Ectodermal cell (in vitro differentiated cells): ENCODE measurements around the gene RPL15.
"Not testable (repeated sequence)": the region's sequence is repeated elsewhere in the genome, so short reads cannot be mapped to it uniquely, and the experiment has no call there.

Source experiments
- H3K27ac ChIP-seq: 2 replicates; pipeline ENCODE4 v1.7.0; 2013; ENCODE audit warnings: mild to moderate bottlenecking, low read depth, low read length; ENCODE audit not compliant: insufficient read depth, poor library complexity, severe bottlenecking
- H3K27me3 ChIP-seq: 2 replicates; pipeline ENCODE4 v1.7.0; 2013; ENCODE audit warnings: mild to moderate bottlenecking, low read length; ENCODE audit not compliant: insufficient read depth, control insufficient read depth, poor library complexity, severe bottlenecking
- H3K36me3 ChIP-seq: one replicate; pipeline ENCODE4 v1.7.0; 2013; ENCODE audit warnings: low read length; ENCODE audit not compliant: control insufficient read depth, insufficient read depth
- H3K4me1 ChIP-seq: one replicate; pipeline ENCODE4 v1.7.0; 2013; ENCODE audit warnings: low read length; ENCODE audit not compliant: control insufficient read depth, insufficient read depth
- H3K4me3 ChIP-seq: 2 replicates; pipeline ENCODE4 v1.7.0; 2013; ENCODE audit warnings: low read depth, low read length, control low read depth; ENCODE audit not compliant: insufficient read depth
- H3K9me3 ChIP-seq: 2 replicates; pipeline ENCODE4 v1.7.0; 2013; ENCODE audit warnings: mild to moderate bottlenecking, low read length, moderate library complexity; ENCODE audit not compliant: control insufficient read depth
- WGBS, 2 experiments: methylation state at CpG; one replicate each; pipeline ENCODE4 v1.1.7; 2013; ENCODE audit warnings: missing lambda C conversion rate in 2 of 2; 5-methylcytosine and 5-hydroxymethylcytosine counted together

Gene RPL15

DNA sequence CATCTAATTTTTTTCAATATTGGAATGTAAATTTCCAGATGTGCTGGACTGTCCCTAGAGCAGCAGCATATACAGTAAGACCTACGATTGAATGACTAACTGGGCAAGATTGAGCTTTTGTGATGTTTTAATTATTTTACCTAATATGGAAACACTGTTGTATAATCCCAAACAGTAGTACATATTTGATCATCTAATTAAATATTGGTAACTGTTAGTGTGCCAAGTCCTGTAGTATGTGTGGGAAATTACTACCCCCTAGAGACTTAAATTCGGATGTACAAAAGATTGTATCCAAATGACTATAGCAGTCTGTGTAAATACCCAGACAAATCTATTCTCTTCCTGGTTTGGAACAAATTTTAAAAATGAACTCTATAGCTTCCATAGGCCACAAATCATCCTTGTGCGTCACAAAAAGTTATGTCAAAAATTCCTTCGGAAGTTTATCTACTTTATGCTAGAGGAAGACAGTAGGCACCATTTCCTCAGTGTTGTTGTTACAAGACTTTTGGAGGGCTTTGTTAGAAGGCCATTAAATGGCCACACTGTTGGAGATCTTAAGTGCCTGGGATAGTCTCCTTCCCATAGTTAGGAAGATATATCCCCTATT is 41.7 kb upstream of the RPL15 start:
- Histone ChIP-seq H3K27ac (no peak overlapping the region), H3K9me3 (no peaks in the 10 kb centered on the region), H3K4me3 (no peak overlapping the region), H3K36me3 (peaks cover 8% of the 10 kb centered on the region), H3K27me3 (no peaks in the 10 kb centered on the region), H3K4me1 (no peaks in the 10 kb centered on the region)
- 91 to 98% methylated on average over 3 to 4 of the region's 4 CpGs for WGBS, 2 experiments

DNA sequence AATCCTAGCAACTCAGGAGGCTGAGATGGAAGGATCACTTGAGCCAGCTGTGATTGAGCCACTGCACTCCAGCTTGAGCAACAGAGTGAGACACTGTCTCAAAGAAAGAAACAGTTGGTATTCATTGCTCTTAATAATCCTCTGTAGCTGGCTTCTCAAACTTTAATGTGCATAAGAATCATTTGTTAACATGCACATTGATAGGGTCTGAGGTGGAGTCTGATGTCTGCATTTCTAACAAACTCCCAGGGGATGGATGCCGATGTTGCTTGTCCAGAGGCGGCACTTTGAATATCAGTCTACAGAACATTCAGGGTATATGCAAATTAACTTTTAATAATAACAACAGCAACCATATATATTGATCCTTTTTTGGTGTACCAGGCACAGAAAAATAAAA is 40.0 kb upstream of the RPL15 start:
- Histone ChIP-seq H3K4me3 (no peak overlapping the region), H3K9me3 (no peaks in the 10 kb centered on the region), H3K4me1 (no peaks in the 10 kb centered on the region), H3K27me3 (no peaks in the 10 kb centered on the region), H3K36me3 (peaks cover 8% of the 10 kb centered on the region), H3K27ac (no peak overlapping the region)
- 94 to 96% methylated on average over 2 of the region's 2 CpGs for WGBS, 2 experiments

DNA sequence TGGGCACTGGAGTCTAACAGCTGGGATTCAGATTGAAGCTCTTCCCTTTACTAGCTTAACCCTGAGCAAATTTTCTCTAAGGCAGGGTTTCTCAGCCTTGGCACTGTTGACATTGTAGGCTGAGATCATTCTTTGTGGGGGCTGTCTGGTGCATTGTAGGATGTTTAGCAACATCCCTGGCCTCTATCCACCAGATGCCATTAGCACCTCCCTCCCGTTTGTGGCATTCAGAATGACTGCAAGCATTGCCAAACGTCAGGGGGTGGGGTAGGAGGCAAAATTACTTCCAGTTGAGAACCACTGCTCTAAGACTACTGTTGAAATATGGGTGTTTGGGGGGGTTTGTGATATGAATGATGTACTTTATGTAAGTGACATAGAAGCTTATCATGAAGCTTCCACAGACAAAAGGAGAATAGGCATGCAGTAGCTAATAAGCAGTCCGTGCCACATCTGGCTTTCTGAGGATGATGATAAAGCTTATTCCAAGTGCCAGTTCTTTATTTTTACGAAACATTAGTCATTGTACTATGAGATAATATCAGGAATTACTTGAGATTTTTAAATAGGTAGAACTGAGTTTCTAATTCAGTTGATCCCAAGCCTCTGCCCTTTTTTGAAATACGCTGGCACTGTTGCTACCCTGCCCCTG is 39.5 kb upstream of the RPL15 start:
- H3K36me3 ChIP-seq, result peaks cover 8% of the 10 kb centered on the region
- H3K27me3 ChIP-seq, result no peaks in the 10 kb centered on the region
- H3K4me1 ChIP-seq, result no peaks in the 10 kb centered on the region
- 86 to 92% methylated on average over 5 of the region's 5 CpGs for WGBS, 2 experiments
- no peak overlapping the region for H3K27ac ChIP-seq
- no peaks in the 10 kb centered on the region for H3K9me3 ChIP-seq
- H3K4me3 ChIP-seq, result no peak overlapping the region

DNA sequence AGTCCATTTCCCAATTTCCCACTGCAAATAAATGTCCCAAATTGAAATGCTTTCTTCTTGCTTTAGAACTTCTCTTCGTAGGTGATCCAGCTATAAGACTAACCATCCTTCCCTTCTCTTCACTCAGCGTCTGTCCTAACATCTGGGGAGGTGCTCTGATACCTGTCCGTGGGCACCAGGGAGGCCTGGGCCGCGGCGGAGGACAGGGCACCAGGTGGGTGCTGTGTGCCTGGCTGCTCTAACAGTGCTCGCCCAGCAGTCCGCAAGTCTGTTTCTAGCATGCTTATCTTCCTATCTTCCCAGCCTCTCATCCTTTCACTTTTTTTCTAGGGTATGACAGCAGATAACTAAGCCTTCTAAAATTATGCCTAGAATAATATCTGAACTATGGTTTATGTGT is 37.4 kb upstream of the RPL15 start:
- no peak overlapping the region for H3K4me3 ChIP-seq
- peaks cover 8% of the 10 kb centered on the region for H3K36me3 ChIP-seq
- no peaks in the 10 kb centered on the region for H3K9me3 ChIP-seq
- H3K4me1 ChIP-seq, result no peaks in the 10 kb centered on the region
- 93 to 95% methylated on average over 8 of the region's 8 CpGs for WGBS, 2 experiments
- no peaks in the 10 kb centered on the region for H3K27me3 ChIP-seq
- no peak overlapping the region for H3K27ac ChIP-seq

DNA sequence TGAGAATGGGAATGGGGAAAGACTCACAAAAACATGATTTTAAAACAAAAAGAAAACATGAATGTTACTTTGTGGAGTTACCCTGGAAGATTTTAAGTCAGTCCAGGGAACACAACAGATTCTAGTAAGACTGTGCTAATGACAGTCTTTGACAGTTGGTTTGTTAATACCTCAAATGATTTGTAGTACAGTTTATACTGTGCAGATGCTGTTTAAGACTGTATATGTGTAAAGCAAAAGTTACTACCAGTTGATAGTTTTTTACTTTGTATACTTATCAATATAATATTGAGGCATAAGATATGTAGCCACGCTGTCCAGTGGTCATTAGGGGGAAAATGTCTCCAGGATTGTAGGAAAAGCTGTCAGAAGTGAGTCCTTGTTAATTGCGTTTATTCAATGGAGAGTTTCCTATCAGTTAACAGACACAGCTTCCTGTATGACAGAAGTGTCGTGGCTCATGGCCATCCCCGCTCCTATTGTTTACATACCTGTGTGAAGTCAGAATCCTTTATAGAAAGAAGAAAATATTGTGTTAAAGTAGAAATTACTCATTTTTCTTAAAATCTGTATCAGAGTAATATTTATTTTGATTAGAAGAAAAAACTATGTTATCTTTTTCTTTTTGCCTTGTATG is 36.1 kb upstream of the RPL15 start:
- peaks cover 8% of the 10 kb centered on the region for H3K36me3 ChIP-seq
- no peak overlapping the region for H3K27ac ChIP-seq
- H3K4me1 ChIP-seq, result no peaks in the 10 kb centered on the region
- no peaks in the 10 kb centered on the region for H3K27me3 ChIP-seq
- WGBS, 2 experiments, result 100% methylated on average over 3 to 4 of the region's 4 CpGs
- H3K4me3 ChIP-seq, result no peak overlapping the region
- H3K9me3 ChIP-seq, result no peaks in the 10 kb centered on the region

DNA sequence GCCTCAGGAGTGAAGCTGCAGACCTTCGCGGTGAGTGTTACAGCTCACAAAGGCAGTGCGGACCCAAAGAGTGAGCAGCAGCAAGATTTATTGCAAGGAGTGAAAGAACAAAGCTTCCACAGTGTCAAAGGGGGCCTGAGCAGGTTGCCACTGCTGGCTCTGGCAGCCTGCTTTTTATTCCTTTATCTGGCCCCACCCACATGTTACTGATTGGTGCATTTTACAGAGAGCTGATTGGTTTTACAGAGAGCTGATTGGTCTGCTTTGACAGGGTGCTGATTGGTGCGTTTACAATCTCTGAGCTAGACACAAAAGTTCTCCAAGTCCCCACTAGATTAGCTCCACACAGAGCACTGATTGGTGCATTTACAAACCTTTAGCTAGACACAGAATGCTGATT is 34.9 kb upstream of the RPL15 start:
- H3K27ac ChIP-seq, H3K36me3 ChIP-seq, H3K27me3 ChIP-seq, H3K9me3 ChIP-seq, H3K4me3 ChIP-seq, H3K4me1 ChIP-seq: not testable (repeated sequence)
- WGBS, 2 experiments, result 95 to 96% methylated on average over 4 of the region's 4 CpGs

DNA sequence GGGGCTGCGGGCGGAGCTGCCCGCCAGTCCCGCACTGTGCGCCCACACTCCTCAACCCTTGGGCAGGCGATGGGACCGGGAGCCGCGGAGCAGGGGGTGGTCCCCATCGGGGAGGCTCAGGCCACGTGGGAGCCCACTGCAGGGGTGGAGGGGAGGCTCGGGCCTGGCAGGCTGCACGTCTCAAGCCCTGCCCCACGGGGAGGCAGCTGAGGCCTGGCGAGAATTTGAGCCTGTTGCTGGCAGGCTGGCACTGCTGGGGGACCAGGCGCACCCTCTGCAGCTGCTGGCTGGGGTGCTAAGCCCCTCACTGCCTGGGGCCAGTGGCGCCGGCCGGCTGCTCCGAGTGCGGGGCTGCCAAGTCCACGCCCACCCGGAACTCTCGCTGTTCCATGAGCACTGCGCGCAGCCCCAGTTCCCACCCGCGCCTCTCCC is 34.4 kb upstream of the RPL15 start:
- no peaks in the 10 kb centered on the region for H3K9me3 ChIP-seq
- peaks cover 8% of the 10 kb centered on the region for H3K36me3 ChIP-seq
- no peak overlapping the region for H3K27ac ChIP-seq
- no peak overlapping the region for H3K4me3 ChIP-seq
- WGBS, 2 experiments, result 96 to 97% methylated on average over 28 of the region's 28 CpGs
- H3K4me1 ChIP-seq, result no peaks in the 10 kb centered on the region
- no peaks in the 10 kb centered on the region for H3K27me3 ChIP-seq

DNA sequence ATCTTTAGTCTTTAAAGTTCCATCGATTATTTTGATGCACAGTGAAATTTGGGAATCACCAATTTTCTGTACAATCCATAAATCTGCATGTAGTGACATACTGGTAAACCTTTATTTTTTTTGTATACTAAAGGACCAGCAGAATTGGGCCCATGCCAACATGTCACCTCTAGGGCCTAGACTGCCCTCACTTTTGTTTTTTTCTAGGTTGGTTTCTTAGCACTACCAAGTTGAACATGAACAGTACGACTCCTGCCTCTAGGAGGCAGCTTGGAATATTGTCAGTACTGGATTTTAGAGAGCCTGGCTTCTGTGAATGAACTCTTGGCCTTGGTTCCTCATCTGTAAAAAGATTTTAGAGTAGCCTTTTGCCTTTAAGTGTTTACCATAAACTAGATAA is 32.5 kb upstream of the RPL15 start:
- Histone ChIP-seq H3K36me3 (peaks cover 1% of the 10 kb centered on the region), H3K27me3 (no peaks in the 10 kb centered on the region), H3K4me3 (no peak overlapping the region), H3K4me1 (no peaks in the 10 kb centered on the region), H3K27ac (no peak overlapping the region), H3K9me3 (no peaks in the 10 kb centered on the region)
- 90 to 92% methylated on average over 2 of the region's 2 CpGs for WGBS, 2 experiments

DNA sequence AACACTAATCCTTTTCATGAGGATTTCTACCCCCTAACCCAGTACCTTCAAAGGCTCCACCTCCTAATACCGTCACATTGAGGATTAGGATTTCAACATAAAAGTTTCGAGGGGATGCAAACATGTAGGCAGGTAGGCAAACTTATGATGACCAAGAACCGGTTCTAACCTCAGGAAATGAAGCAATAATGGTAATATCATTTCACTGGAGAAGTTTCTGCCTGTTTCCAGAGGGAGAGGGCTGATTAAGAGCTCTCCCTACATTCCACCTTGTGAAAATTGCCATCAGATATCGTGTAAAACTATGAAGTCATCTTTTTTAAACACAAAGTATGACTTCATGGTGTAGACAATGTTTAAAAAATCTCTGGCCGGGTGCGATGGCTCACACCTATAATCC is 31.7 kb upstream of the RPL15 start:
- H3K9me3 ChIP-seq, result no peaks in the 10 kb centered on the region
- H3K36me3 ChIP-seq, result peaks cover 3% of the 10 kb centered on the region
- no peaks in the 10 kb centered on the region for H3K4me1 ChIP-seq
- H3K27me3 ChIP-seq, result no peaks in the 10 kb centered on the region
- WGBS, 2 experiments, result 93 to 97% methylated on average over 5 to 6 of the region's 6 CpGs
- H3K27ac ChIP-seq, result no peak overlapping the region
- no peak overlapping the region for H3K4me3 ChIP-seq

DNA sequence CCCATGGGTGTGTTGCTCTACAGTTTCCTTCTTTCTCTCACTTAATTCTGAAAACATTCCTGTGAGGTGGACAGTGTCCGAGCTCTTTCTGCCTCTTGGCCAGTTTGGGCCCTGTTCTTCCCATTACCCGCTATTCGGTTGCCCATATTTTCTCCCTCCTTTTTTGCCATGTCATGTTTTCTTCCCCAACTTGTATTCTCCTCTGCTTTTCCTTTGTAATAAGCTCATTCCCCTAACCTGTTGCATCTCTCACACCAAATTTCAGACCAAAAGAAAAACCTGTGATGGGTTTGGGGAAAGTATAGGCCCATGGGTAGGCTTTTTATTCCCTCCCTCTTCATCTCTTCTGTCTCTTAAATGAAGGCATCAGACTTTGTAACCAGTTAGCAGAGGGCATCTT is 30.6 kb upstream of the RPL15 start:
- Histone ChIP-seq H3K27ac (no peak overlapping the region), H3K9me3 (no peaks in the 10 kb centered on the region), H3K4me1 (no peaks in the 10 kb centered on the region), H3K27me3 (no peaks in the 10 kb centered on the region), H3K4me3 (no peak overlapping the region), H3K36me3 (peaks cover 3% of the 10 kb centered on the region)
- 94 to 96% methylated on average over 3 of the region's 3 CpGs for WGBS, 2 experiments
